Measurements from ENCODE around the gene TENT5A.
"Not testable (repeated sequence)": the region's sequence is repeated elsewhere in the genome, so short reads cannot be mapped to it uniquely, and the experiment has no call there.

Gene TENT5A

DNA sequence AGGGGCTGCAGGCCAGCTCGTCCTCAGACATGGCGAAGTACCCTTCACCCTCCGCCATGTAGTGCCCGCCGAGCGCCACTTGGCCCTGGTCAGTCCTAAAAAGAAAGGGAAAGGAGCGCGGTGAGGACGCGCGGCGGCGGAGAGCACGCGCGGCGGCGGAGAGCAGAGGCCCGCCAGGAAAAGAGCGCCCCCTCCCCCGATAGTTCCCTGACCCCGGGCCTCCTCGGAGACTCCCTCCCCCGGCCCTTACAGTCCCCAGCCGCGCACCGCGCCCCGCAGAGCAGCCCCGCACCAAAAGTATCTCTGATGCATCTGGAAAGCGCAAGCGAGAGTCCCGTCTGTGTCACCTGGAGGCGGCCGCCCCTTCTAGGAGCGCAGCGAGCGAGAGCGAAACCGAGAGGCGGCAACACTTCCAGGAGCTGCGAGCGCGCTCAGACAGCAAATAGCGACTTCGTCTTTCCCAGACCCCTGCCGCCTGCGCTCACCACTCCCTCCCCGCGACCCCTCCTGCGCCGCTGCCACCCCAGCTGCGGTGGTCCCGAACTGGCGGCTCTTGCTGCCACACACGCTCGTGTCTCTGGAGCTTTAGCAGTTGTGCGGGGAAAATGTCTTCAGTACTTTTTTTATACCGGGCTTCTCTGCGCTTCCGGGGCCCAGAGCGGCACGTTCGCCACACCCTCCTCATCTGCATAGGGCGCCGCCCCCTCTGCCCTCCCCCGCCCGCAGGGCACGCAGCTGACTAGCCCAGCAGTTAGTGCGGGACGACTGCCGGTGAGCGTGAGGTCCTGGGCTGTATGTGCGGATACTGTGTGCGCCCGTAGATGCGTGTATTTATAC is at the start of gene TENT5A:
TSS of gene TENT5A (minus strand) at position 598 of the 837 bp plus-strand sequence. CDS start at position 58, 540 bp downstream.
- DNase-seq (ENCODE audit: low read depth in 2 of 2), result peak; percentile 66 to 74

GRCh38 chr6:81801489-81801888 is 49.0 kb upstream of the TENT5A start:
- DNase-seq (ENCODE audit: low read depth in 2 of 2), result no peak

GRCh38 chr6:81800666-81801065 is 48.2 kb upstream of the TENT5A start:
- DNase-seq (ENCODE audit: low read depth in 2 of 2), result no peak

DNA sequence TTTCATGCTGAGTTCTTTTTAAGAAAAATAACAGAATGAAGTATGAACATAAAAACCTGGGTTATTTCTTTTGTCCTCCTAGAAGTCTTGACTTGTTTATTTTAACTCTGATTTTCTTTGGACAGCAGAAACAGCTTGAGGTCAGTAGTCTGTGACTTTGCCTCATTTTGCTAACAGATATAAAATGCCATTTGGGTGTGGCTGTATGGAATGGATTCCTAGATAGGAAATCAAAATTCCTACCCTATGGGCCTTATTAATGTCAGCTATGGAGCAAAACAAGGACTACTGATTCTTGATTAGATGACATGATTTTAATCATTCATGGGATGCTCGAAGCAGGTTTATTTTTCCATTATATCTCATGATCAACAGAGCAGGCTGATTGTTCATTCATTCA is 46.8 kb upstream of the TENT5A start:
- no peak for DNase-seq (ENCODE audit: low read depth in 2 of 2)

DNA sequence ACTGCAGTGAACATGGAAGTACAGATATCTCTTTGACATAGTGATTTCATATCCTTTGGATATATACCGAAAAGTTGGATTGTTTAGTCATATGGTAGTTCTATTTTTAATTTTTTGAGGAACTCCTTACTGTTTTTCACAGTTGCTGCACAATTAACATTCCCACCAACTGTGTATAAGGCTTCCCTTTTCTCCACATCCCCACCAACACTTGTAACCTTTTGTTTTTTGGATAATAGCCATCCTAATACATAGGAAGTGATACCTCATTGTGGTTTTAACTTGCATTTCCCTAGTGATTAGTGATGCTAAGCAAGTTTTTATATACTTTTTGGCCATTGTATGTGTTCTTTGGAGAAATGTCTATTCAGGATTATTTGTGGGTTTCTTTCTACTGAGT is 45.1 kb upstream of the TENT5A start:
- DNase-seq (ENCODE audit: low read depth in 2 of 2), result no peak

DNA sequence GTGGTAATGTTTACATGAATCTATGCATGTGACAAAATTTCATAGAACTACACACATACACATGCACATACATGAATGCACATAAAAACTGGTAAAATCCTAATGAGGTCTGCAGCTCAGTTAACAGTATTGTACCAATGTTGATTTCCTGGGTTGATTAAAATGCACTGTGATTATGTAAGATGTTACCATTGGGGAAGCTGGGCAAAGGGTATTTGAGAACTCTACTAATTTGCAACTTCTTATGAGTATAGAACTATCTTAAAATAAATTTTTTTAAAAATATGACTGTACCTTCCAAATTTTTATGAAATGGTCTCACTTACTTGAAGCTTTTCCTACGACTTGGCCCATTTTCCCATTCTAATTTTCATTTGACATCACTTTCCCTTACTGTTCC is 43.4 kb upstream of the TENT5A start:
- DNase-seq (ENCODE audit: low read depth in 2 of 2), result no peak

DNA sequence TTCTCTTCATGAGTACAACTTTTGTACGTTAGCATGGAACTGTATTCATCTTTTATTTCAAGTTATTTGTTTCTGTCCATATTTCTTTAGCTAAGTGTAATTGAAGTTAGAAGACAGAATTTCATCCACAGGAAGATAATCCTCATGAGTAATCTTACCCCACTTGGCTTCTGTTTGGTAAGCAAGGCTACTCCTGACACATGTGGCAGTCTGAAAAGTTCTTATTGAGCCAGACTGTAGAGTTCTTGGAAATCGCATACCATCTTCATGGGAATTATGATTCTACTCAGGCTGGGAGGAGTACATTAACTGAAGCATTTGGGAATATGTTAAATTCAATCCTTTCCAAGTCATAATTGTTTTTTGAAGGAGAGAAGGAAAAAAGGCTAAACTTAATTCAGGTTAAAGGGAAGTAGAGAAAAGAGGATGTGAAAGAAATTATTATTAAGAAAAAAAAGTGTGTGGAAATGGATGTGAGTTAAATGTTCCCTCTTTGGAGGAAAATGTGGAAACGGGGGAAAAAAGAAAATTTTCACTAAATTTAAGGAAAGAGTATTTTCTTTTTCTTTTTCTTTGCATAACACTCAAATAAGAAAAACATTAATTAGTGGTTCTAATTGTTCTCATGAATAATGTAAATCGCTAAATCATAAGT is 41.5 kb upstream of the TENT5A start:
- DNase-seq (ENCODE audit: low read depth in 2 of 2), result no peak

DNA sequence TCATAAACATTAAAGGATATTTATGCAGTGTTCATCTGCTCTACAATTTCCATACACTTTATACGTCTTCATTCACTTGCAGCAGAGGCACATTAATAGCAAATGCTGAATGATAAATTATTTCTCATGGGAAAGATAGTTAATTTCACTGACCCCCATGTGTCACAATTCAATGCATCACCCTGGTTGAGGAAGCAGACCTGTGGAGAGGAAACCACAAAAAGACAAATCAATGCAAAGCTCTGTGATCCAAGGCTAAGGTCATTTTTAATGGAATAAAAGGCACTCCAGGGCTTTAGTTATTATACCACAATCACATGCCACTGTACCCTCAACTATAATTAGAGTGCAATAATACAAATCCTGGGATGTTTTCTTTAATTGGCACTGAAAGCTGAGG is 40.3 kb upstream of the TENT5A start:
- no peak for DNase-seq (ENCODE audit: low read depth in 2 of 2)

- no peak for DNase-seq (ENCODE audit: low read depth in 2 of 2)
Observed at GRCh38 chr6:81791756-81792155, 39.3 kb upstream of the TENT5A start.

DNA sequence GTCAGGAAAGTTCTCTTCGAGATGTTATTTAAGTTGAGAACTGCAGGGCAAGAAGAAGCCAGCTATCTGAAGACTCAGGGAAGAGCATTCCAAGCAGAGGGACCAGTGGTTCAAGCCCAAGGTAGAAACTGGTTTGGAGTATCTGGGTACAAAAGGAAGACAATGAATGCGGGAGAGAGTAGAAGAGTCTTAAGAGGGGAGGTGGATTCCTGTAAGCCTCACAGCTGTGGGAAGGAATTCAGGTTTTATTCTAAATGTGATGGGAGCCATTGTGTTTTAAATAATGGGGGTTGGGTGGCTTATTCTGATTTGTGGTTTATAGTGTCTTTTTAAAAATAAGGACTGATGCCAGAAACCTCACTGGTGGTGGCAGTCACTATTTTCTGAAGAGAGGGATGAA is 37.6 kb upstream of the TENT5A start:
- no peak for DNase-seq (ENCODE audit: low read depth in 2 of 2)

DNA sequence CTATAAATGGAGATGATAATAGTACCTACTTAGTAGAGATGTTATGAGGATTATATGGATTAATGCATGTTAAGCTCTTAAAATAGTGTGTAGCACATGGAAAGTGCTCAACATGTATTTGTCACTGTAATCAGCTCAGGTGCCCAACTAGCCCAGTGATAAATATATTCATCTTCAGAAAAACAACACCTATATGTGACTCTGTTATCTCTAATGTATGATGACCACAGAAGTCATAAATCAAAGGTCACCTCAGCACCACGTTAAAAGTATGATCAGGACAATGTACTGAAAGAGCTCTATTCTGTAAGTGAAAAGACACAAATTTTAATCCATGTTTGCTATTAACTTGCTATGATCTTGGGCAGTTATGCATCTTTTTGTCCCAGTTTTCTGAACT is 36.8 kb upstream of the TENT5A start:
- DNase-seq (ENCODE audit: low read depth in 2 of 2), result no peak

- DNase-seq (ENCODE audit: low read depth in 2 of 2), result no peak
Observed at GRCh38 chr6:81788748-81789147, 36.3 kb upstream of the TENT5A start.

DNA sequence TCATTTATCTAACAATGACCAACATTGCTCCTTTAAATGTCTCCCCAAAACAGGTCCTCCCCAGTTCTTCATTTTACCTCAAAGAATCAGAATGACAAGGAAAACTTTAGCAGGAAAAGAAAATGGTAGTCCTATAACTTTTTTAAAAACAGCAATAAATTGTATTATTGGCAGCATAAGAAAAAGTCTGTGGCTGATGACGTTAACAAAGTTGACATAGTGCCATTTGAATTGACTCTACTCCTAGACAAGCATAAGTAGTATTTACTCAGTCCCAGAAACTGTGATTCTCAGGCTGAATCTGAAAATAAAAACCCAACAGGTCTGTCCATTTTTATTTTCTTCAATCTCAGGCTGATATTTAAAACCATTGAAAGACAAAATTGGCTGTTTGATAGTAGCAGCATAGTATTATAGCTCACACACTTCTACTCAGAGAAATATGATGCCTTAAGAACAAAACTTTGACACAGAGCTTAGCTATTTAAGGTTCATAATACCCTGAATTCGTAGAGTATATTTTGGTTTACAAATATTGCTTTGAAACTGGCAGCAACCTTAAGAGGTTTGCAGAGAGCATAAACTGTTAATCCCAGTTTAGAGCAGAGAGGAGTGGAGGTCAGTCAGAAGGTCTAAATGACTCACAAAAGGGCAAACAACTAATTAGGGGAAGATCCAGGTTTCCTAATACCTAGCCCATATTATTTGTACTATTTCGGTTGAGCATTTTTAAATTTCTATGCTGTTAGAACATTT is 35.0 kb upstream of the TENT5A start:
- no peak for DNase-seq (ENCODE audit: low read depth in 2 of 2)

- DNase-seq (ENCODE audit: low read depth in 2 of 2), result no peak
Observed at GRCh38 chr6:81786150-81786549, 33.7 kb upstream of the TENT5A start.

DNA sequence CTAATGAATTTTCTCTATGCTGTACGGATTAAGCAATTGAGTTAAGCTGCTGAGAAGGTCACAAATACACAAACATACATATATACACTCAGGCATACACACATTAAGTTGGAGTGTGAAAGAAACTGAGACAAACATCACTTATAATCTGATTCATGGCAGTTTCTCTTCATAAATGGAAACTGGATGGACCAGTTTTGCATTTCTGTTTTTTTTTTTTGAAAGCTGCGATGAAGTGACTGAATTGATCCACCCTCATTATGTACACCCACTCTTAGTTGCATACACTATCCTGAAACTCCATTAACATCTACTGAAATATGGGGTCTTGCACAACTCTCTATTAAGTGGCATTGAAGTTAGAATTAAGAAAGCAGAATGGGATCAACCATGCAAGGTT is 32.9 kb upstream of the TENT5A start:
- DNase-seq (ENCODE audit: low read depth in 2 of 2), result no peak

DNA sequence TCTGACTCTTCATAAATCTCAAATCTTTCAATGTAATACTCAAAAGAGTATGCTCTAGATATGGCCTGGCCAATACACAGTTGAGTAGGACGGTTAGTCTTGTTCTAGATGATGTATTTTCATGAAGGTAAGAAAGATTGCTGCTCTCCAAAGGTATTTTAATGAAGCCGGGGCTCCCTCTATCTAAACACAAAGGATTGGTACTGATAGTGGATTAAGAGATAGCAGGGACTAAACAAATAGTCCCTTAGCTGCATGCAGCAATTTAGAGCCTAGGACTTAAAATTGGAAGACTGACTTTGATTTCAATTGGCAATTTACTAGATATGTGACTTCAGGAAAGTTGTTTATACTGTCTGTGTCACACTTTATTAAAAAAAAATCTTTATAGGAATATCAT is 31.4 kb upstream of the TENT5A start:
- DNase-seq (ENCODE audit: low read depth in 2 of 2), result no peak

GRCh38 chr6:81781624-81782023 is 29.1 kb upstream of the TENT5A start:
- no peak for DNase-seq (ENCODE audit: low read depth in 2 of 2)

- DNase-seq (ENCODE audit: low read depth in 2 of 2), result no peak
Observed at GRCh38 chr6:81777586-81778268, 25.2 kb upstream of the TENT5A start.

- not testable (repeated sequence) for DNase-seq (ENCODE audit: low read depth in 2 of 2)
Observed at GRCh38 chr6:81776219-81776618, 23.7 kb upstream of the TENT5A start.

- no peak for DNase-seq (ENCODE audit: low read depth in 2 of 2)
Observed at GRCh38 chr6:81774542-81774941, 22.1 kb upstream of the TENT5A start.

DNA sequence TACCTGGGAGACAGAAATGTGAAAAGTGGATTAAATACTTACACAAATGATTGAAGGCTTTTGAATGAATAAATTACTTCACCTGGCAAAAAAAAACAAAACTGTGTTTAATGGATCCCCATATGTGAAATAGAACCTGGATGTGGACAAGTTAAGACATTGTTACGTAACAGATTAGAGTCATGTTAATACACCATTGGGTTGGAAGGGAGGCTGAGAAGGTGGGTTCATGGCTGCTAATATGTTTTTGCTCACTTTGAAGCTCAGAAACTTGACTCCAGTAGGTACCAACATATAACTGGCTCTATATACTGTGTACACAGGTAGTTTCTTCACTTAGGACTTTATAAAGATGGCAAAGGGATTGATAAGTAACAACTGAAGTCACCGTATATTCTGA is 21.4 kb upstream of the TENT5A start:
- DNase-seq (ENCODE audit: low read depth in 2 of 2), result no peak

DNA sequence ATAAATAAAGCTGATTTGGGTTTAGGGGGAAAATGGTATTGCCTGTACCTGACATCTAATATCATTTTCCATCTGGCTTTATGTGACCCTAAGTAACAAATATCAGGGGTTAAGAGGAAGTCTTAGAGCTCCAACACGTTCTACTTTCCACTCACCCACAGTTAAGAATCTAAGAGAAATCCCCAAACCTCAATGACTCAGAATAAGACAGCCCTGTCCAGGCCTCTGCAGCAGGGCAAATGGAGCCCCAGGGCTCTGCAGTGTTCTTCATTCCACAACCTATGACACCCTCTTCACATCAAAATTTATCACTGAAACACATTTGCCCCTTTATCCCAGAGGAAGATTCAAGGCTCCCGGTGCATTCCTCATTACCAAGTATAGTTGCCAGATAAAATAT is 20.3 kb upstream of the TENT5A start:
- no peak for DNase-seq (ENCODE audit: low read depth in 2 of 2)

Measured in stimulated activated CD4-positive, alpha-beta T cell treated with anti-CD3 and anti-CD28 coated beads, Interleukin-1b, Interleukin-23, amount 100 ng/mL, for 4 hours (primary cell).